Ectodermal cell (in vitro differentiated cells): ENCODE measurements around the gene ZFP2. TPM values are rescaled to one million over a fixed set of nuclear protein-coding genes. Genes with fewer than 3 reads are reported as not detected.
A peak's percentile ranks its signal among the peaks of the same experiment; 100 is the strongest.
"Not testable (repeated sequence)": the region's sequence is repeated elsewhere in the genome, so short reads cannot be mapped to it uniquely, and the experiment has no call there.

Experiments
- H3K27ac ChIP-seq: 2 replicates; pipeline ENCODE4 v1.7.0; 2013; ENCODE audit warnings: mild to moderate bottlenecking, low read depth, low read length; ENCODE audit not compliant: insufficient read depth, poor library complexity, severe bottlenecking
- H3K27me3 ChIP-seq: 2 replicates; pipeline ENCODE4 v1.7.0; 2013; ENCODE audit warnings: mild to moderate bottlenecking, low read length; ENCODE audit not compliant: insufficient read depth, control insufficient read depth, poor library complexity, severe bottlenecking
- H3K36me3 ChIP-seq: one replicate; pipeline ENCODE4 v1.7.0; 2013; ENCODE audit warnings: low read length; ENCODE audit not compliant: control insufficient read depth, insufficient read depth
- H3K4me1 ChIP-seq: one replicate; pipeline ENCODE4 v1.7.0; 2013; ENCODE audit warnings: low read length; ENCODE audit not compliant: control insufficient read depth, insufficient read depth
- H3K4me3 ChIP-seq: 2 replicates; pipeline ENCODE4 v1.7.0; 2013; ENCODE audit warnings: low read depth, low read length, control low read depth; ENCODE audit not compliant: insufficient read depth
- H3K9me3 ChIP-seq: 2 replicates; pipeline ENCODE4 v1.7.0; 2013; ENCODE audit warnings: mild to moderate bottlenecking, low read length, moderate library complexity; ENCODE audit not compliant: control insufficient read depth
- WGBS, 2 experiments: methylation state at CpG; one replicate each; pipeline ENCODE4 v1.1.7; 2013; ENCODE audit warnings: missing lambda C conversion rate in 2 of 2; 5-methylcytosine and 5-hydroxymethylcytosine counted together
- polyA plus RNA-seq, 4 experiments: library from polyadenylated mRNA; stranded (reverse); fragments of 50-300 nt; gene quantifications; one replicate each; pipeline ENCODE4 v1.2.3, GENCODE V29; 2013

The ZFP2 gene
- polyA plus RNA-seq (2013, experiment 1 of 4) = 3.8 TPM
- 6.2 TPM for polyA plus RNA-seq (2013, experiment 2 of 4)
- 5.0 TPM for polyA plus RNA-seq (2013, experiment 3 of 4)
- polyA plus RNA-seq (2013, experiment 4 of 4) = 5.8 TPM

DNA sequence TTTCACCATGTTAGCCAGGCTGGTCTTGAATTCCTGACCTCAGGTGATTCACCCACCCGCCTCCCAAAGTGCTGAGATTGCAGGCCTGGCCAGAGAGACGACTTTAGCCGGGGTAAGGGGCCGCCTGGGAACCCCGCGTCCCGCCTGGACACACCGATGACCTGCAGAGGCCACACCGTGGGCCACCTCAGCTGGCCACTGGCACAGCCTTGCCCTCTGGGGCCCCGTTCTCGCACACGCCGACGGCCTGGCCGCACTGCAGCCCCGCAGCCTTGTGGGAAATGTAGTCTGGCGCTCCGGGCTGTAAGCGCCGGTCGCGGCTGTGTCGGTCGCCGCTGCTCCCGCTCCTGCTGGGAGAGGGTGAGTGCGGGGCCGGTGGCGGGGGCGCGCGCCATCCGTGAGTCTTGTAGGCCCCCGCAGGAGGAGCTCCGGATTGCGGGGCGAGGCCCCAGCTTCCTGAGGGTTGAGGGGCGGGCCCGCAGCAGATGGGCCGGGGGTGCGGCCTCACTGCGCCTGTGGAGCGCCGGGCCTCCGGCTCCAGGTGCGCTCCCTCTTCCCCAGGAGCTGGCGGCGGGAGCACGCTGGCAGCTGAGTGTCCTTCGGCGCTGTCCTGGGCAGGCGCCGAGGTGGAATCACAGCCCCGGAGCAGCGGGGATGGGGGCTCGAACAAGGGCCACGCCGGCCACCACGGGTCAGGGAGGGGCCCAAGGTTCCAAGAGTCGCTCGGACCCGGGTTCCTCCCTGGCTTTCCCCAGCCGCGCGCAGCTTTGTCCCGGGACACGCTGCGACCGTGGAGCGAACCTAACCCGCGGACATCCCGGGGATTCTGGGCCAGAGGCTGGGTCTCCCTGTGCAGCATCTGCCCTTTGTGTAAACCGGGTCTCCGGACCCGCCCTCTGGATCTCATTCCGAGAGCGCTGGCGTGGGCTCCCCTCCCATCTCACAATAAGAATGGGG, at the start of gene ZFP2:
ZFP2 (plus strand) TSS at position 299 of the 957 bp plus-strand sequence. CDS start 35,401 bp downstream, outside the sequence.
- Histone ChIP-seq H3K27me3 (no peaks in the 10 kb centered on the region), H3K4me3 (peak within 1 kb of the TSS; percentile 91), H3K27ac (peak within 1 kb of the TSS; percentile 51), H3K9me3 (no peaks in the 10 kb centered on the region), H3K36me3 (no peaks in the 10 kb centered on the region), H3K4me1 (no peaks in the 10 kb centered on the region)
- WGBS, 2 experiments = 1 to 2% methylated on average over 79 of the region's 79 CpGs

DNA sequence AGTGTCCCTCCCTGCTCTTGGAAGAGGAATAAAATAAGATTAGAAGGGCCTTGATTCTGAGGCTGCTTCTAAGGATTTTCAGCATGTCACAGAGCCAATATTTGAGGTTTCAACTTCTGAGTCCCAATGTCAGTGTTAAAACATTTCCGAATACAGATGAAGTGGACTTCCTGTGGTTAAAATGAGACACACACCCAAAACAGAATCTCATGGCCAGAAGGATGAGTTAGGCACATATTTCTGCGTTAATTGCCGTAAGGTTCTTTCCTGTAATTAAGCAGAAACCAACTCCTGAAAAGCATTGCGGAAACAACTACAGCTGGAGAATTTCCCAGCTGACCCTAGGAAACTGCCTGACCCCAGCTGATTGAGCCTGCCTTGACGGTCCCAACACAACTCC, 46.4 kb upstream of the ZFP2 start:
- no peaks in the 10 kb centered on the region for H3K4me1 ChIP-seq
- no peaks in the 10 kb centered on the region for H3K27me3 ChIP-seq
- 92 to 93% methylated on average over 5 of the region's 5 CpGs for WGBS, 2 experiments
- no peak overlapping the region for H3K4me3 ChIP-seq
- no peaks in the 10 kb centered on the region for H3K36me3 ChIP-seq
- H3K27ac ChIP-seq = no peak overlapping the region
- no peaks in the 10 kb centered on the region for H3K9me3 ChIP-seq

DNA sequence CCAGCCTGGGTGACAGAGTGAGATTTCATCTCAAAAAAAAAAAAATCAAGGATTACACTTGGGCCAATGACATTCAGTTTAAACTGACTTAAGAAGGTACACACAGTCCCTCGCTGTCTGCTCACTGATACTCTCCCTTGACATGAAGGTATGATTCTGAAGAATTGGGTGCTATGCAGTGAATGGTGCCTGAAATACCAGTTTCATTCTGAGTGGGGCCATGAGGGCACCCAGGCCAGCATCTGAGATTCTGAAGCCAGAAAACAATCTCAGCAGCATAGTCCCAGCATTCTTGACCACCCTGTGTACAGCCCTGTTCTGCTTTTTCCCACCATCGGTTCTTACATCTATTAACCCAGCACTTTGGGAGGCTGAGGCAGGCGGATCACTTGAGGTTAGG, 43.8 kb upstream of the ZFP2 start:
- no peaks in the 10 kb centered on the region for H3K27me3 ChIP-seq
- H3K4me1 ChIP-seq = no peaks in the 10 kb centered on the region
- H3K9me3 ChIP-seq = no peaks in the 10 kb centered on the region
- H3K36me3 ChIP-seq = no peaks in the 10 kb centered on the region
- no peak overlapping the region for H3K27ac ChIP-seq
- 89 to 91% methylated on average over 3 of the region's 3 CpGs for WGBS, 2 experiments
- no peak overlapping the region for H3K4me3 ChIP-seq

DNA sequence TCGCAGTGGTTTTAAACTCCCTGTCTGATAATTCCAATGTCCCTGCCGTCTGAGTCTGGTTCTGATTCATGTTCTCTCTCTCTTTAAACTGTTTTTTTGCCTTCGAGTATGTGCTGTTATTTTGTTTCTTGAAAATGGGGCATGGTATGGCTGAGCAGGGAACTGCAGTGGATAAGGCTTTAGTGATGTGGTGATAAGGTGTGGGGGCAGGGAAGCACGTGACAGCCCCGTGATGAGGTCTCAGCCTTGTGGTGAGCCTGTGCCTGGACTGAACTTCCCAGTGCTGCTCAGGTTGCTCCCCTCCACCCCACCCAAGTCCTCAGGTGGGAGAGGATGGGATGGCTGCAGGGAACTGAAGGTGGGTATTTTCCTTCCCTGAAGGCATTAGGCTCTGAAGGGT, 41.4 kb upstream of the ZFP2 start:
- Histone ChIP-seq H3K27ac (no peak overlapping the region), H3K9me3 (no peaks in the 10 kb centered on the region), H3K27me3 (no peaks in the 10 kb centered on the region), H3K4me1 (no peaks in the 10 kb centered on the region), H3K36me3 (no peaks in the 10 kb centered on the region), H3K4me3 (no peak overlapping the region)
- 73 to 76% methylated on average over 5 of the region's 5 CpGs for WGBS, 2 experiments

- H3K4me1 ChIP-seq = no peaks in the 10 kb centered on the region
- H3K4me3 ChIP-seq = peak within 1 kb of the TSS; percentile 71
- no peaks in the 10 kb centered on the region for H3K27me3 ChIP-seq
- H3K9me3 ChIP-seq = no peaks in the 10 kb centered on the region
- no peak within 1 kb of the TSS for H3K27ac ChIP-seq
- H3K36me3 ChIP-seq = no peaks in the 10 kb centered on the region
- WGBS, 2 experiments = 3% methylated on average over 85 to 86 of the region's 86 CpGs
Measured at GRCh38 chr5:178859625-178860521, 35.8 kb upstream of the ZFP2 start, which contains the start of gene ZNF354B. ZNF354B (plus strand) TSS chr5:178859953; CDS start chr5:178861048, 1,095 bp downstream.

GRCh38 chr5:178860615-178861014, 35.1 kb upstream of the ZFP2 start:
- H3K36me3 ChIP-seq, H3K4me1 ChIP-seq, H3K9me3 ChIP-seq, H3K27ac ChIP-seq, H3K27me3 ChIP-seq: not testable (repeated sequence)
- H3K4me3 ChIP-seq = peak overlapping the region; percentile 71
- WGBS, 2 experiments = 0 to 4% methylated on average over 3 to 10 of the region's 31 CpGs

GRCh38 chr5:178861627-178862026, 34.1 kb upstream of the ZFP2 start:
- H3K4me3 ChIP-seq = no peak overlapping the region
- H3K9me3 ChIP-seq = no peaks in the 10 kb centered on the region

GRCh38 chr5:178866946-178867345, 28.8 kb upstream of the ZFP2 start:
- H3K4me3 ChIP-seq = no peak overlapping the region
- H3K27ac ChIP-seq = no peak overlapping the region
- WGBS, 2 experiments = 96% methylated on average over 4 of the region's 4 CpGs
- H3K4me1 ChIP-seq = no peaks in the 10 kb centered on the region
- peaks cover 6% of the 10 kb centered on the region for H3K36me3 ChIP-seq
- no peaks in the 10 kb centered on the region for H3K27me3 ChIP-seq
- no peaks in the 10 kb centered on the region for H3K9me3 ChIP-seq

More at GRCh38 chr5:178861627-178862026, 34.1 kb upstream of the ZFP2 start:
- Histone ChIP-seq H3K27me3 (no peaks in the 10 kb centered on the region), H3K36me3 (peaks cover 2% of the 10 kb centered on the region), H3K27ac (no peak overlapping the region), H3K4me1 (no peaks in the 10 kb centered on the region)
- 94 to 96% methylated on average over 8 of the region's 8 CpGs for WGBS, 2 experiments

DNA sequence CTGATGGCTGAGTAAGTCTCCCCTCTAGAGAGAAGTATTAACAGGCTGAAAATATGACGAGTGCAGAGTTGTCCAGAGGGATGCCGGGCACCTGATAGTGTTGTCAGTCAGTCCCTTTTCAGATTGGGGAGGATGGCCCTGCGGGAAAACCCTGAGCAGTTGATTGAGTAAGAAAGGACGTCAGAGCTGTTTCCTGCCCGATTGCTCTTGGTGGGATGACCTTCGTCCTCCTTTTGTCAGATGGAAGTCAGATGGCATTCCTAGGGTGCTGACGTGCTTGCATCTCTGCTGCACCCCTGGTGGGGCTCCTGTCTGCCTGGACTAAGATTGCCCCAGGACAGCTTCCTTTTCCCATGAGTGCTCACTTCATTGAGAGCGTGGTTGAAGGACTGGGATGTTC, 26.1 kb upstream of the ZFP2 start:
- Histone ChIP-seq H3K9me3 (no peaks in the 10 kb centered on the region), H3K36me3 (peaks cover 15% of the 10 kb centered on the region), H3K27me3 (no peaks in the 10 kb centered on the region), H3K4me1 (no peaks in the 10 kb centered on the region), H3K4me3 (no peak overlapping the region), H3K27ac (no peak overlapping the region)
- 92 to 93% methylated on average over 8 of the region's 8 CpGs for WGBS, 2 experiments

GRCh38 chr5:178870411-178870810, 25.3 kb upstream of the ZFP2 start:
- Histone ChIP-seq H3K9me3 (no peaks in the 10 kb centered on the region), H3K27me3 (no peaks in the 10 kb centered on the region), H3K4me3 (no peak overlapping the region), H3K27ac (no peak overlapping the region), H3K4me1 (no peaks in the 10 kb centered on the region), H3K36me3 (peaks cover 22% of the 10 kb centered on the region)
- 93 to 97% methylated on average over 8 of the region's 8 CpGs for WGBS, 2 experiments
